Mucosa of descending colon (tissue), 3 donors: ENCODE data around the gene ST3GAL5. TPM values are rescaled to one million over a fixed set of nuclear protein-coding genes. Genes with fewer than 3 reads are reported as not detected.
A peak's percentile ranks its signal among the peaks of the same experiment; 100 is the strongest.

Experiments
- ATAC-seq: fragments of 200-7000 bp; cut with Tn5 transposase; one replicate; pipeline ENCODE4 v1.9.1; 2020; ENCODE audit warnings: mild to moderate bottlenecking, moderate library complexity
- DNase-seq, 3 donors: peaks; one replicate each; pipeline ENCODE4 v3.0.0-alpha.2; 2020
- H3K36me3 ChIP-seq: fragments of 200-600 bp; one replicate; pipeline ENCODE4 v1.8.0; 2021; ENCODE audit warnings: low read depth, mild to moderate bottlenecking
- H3K4me1 ChIP-seq: fragments of 200-600 bp; one replicate; pipeline ENCODE4 v1.8.0; 2021; ENCODE audit warnings: low read depth, mild to moderate bottlenecking
- H3K4me3 ChIP-seq: fragments of 200-600 bp; one replicate; pipeline ENCODE4 v1.8.0; 2021; ENCODE audit warnings: mild to moderate bottlenecking
- H3K9me3 ChIP-seq: fragments of 200-600 bp; one replicate; pipeline ENCODE4 v1.8.0; 2021; ENCODE audit warnings: mild to moderate bottlenecking
- CTCF ChIP-seq: fragments of 200-600 bp; IDR thresholded peaks from one replicate; pipeline ENCODE4 v1.8.0; 2022; ENCODE audit warnings: antibody characterized with exemption, mild to moderate bottlenecking
- intact Hi-C, 2 donors: fragments of 100-400 bp; cut with DNase I in 1 of 2; cut with micrococcal nuclease in 1 of 2; formaldehyde crosslinking; loops; one replicate each; pipeline versions ENCODE4 v1.11.0 to v1.11.1; 2022; cut with DNase I, micrococcal nuclease
- total RNA-seq, 3 donors: library from RNA; stranded (reverse); fragmentation: NEBNext Ultra II Directional in 2 of 3; extraction: Animal tissue kit (Norgen Biotek cat#: 25700) in 2 of 3; gene quantifications; one replicate each; pipeline versions ENCODE4 v1.2.1 to v1.2.4, GENCODE V29; 2021 to 2023
- donor health status: DM: no; HTN: no; CAD: no; lungs with moderate emphysema.
- donor health status: DM: no; HTN: no; CAD: no.
- donor health status: DM: no; HTN: yes; CAD: no.

ST3GAL5 gene
- total RNA-seq, 3 donors from 2014 or later = 5.0 to 19.0 (median 5.4) TPM

- H3K36me3 ChIP-seq = no peaks in the 10 kb centered on the region
- no peaks in the 10 kb centered on the region for H3K4me1 ChIP-seq
- TF ChIP-seq CTCF = no peak
- intact Hi-C loops = no loop called here
- DNase-seq (no peak), ATAC-seq (peak; percentile 22)
- no peaks in the 10 kb centered on the region for H3K9me3 ChIP-seq
- no peak overlapping the region for H3K4me3 ChIP-seq
These were observed 23.1 kb downstream of the ST3GAL5 start for GRCh38 chr2:85865539-85866164.

- H3K4me3 ChIP-seq = no peak overlapping the region
- no peak for DNase-seq
- H3K4me1 ChIP-seq = no peaks in the 10 kb centered on the region
- intact Hi-C loops = no loop called here
- no peaks in the 10 kb centered on the region for H3K9me3 ChIP-seq
- TF ChIP-seq CTCF = no peak
- no peak for ATAC-seq
- no peaks in the 10 kb centered on the region for H3K36me3 ChIP-seq
These were observed 24.1 kb downstream of the ST3GAL5 start for GRCh38 chr2:85864654-85865053.

GRCh38 chr2:85862426-85862825 is 26.4 kb downstream of the ST3GAL5 start:
- Histone ChIP-seq H3K36me3 (no peaks in the 10 kb centered on the region), H3K9me3 (no peaks in the 10 kb centered on the region), H3K4me1 (no peaks in the 10 kb centered on the region), H3K4me3 (no peak overlapping the region)
- no peak for TF ChIP-seq CTCF
- ATAC-seq (peak; percentile 36), DNase-seq (peak in 1 of 3 donors; percentile 36)
- intact Hi-C loops = no loop called here

GRCh38 chr2:85861650-85862049 is 27.1 kb downstream of the ST3GAL5 start:
- ATAC-seq (no peak), DNase-seq (no peak)
- TF ChIP-seq CTCF = no peak
- Histone ChIP-seq H3K4me1 (no peaks in the 10 kb centered on the region), H3K4me3 (no peak overlapping the region), H3K9me3 (no peaks in the 10 kb centered on the region), H3K36me3 (no peaks in the 10 kb centered on the region)
- intact Hi-C loops = no loop called here

- TF ChIP-seq CTCF = no peak
- Histone ChIP-seq H3K36me3 (no peaks in the 10 kb centered on the region), H3K4me3 (no peak overlapping the region), H3K4me1 (no peaks in the 10 kb centered on the region), H3K9me3 (no peaks in the 10 kb centered on the region)
- ATAC-seq (peak; percentile 25), DNase-seq (no peak)
- intact Hi-C loops = no loop called here
These were observed 27.6 kb downstream of the ST3GAL5 start for GRCh38 chr2:85861180-85861579.

- intact Hi-C loops = no loop called here
- Histone ChIP-seq H3K4me1 (peaks cover 6% of the 10 kb centered on the region), H3K9me3 (no peaks in the 10 kb centered on the region), H3K4me3 (no peak overlapping the region), H3K36me3 (no peaks in the 10 kb centered on the region)
- DNase-seq (no peak), ATAC-seq (no peak)
- TF ChIP-seq CTCF = no peak
These were observed 29.9 kb downstream of the ST3GAL5 start for GRCh38 chr2:85858841-85859240.
